ENCODE data around the gene TOP1. TPM values are rescaled to one million over a fixed set of nuclear protein-coding genes. Genes with fewer than 3 reads are reported as not detected.

Gene TOP1
- total RNA-seq, 1 donor from 2014 or later, result 16.2 TPM

DNA sequence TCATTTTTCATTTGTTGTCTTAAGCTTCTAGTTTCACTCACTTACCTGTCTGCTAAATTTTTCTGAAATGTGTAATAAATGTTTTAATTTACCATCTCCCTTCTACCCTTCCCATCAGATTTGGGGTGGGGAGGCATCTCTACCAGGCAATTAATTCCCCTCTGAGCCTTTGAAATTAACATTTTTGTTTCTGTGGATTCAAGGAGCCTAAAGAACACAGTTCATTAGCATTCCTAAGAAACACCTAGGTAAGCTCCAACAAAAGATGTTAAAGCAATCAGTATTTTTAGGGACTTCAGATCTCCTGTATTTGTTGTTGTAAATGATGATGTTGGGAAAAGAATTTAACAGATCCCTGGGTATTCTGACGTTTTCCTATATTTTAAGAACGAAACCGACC lies 6.6 kb downstream of the TOP1 start:
- no peak overlapping the region for H3K4me3 ChIP-seq (ENCODE audit: low read depth, low read length)
- DNase-seq (ENCODE audit: low read depth), result no peak
- TF ChIP-seq, protein P1, sequence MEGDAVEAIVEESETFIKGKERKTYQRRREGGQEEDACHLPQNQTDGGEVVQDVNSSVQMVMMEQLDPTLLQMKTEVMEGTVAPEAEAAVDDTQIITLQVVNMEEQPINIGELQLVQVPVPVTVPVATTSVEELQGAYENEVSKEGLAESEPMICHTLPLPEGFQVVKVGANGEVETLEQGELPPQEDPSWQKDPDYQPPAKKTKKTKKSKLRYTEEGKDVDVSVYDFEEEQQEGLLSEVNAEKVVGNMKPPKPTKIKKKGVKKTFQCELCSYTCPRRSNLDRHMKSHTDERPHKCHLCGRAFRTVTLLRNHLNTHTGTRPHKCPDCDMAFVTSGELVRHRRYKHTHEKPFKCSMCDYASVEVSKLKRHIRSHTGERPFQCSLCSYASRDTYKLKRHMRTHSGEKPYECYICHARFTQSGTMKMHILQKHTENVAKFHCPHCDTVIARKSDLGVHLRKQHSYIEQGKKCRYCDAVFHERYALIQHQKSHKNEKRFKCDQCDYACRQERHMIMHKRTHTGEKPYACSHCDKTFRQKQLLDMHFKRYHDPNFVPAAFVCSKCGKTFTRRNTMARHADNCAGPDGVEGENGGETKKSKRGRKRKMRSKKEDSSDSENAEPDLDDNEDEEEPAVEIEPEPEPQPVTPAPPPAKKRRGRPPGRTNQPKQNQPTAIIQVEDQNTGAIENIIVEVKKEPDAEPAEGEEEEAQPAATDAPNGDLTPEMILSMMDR (conservative IDR thresholded peaks at IDR 0.05; ENCODE audit: low read depth, low read length), result no peak

- H3K4me3 ChIP-seq (ENCODE audit: low read depth, low read length), result no peak overlapping the region
- DNase-seq (ENCODE audit: low read depth), result no peak
- TF ChIP-seq, protein P1 (conservative IDR thresholded peaks at IDR 0.05; ENCODE audit: low read depth, low read length), result no peak
Observed at GRCh38 chr20:41037179-41037578, 8.6 kb downstream of the TOP1 start.

DNA sequence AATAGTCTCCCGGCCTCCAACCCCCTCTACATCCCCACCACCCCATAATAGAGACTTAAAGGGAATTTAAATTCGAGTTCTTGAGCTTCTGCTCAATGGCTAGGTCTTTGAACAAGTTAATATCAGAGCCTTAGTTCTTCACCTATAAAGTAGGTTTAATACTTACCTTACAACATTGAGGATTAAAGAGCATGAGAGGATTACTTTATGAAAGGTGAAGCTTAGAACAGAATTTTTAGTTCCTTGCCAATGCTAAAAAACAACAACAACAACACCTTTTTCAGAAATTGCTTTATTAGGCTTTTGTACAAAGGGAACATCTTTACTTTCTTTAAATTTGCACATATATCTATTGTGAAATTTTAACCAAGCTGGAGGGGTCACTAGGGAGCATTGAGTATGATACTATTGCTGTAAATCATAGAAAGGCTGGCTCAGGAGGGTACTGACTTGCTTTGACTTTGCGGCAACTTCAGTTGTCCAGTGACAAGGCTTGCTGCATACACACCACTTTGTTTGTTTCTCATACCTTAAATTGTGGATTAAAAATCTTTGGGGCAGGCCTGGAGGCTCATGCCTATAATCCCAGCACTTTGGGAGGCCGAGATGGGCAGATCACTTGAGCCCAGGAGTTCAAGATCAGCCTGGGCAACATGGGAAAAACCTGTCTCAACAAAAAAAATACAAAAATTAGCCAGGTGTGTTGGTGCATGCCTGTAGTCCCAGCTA lies 9.7 kb downstream of the TOP1 start:
- TF ChIP-seq, protein P1 (conservative IDR thresholded peaks at IDR 0.05; ENCODE audit: low read depth, low read length), result no peak
- no peak overlapping the region for H3K4me3 ChIP-seq (ENCODE audit: low read depth, low read length)
- no peak for DNase-seq (ENCODE audit: low read depth)

DNA sequence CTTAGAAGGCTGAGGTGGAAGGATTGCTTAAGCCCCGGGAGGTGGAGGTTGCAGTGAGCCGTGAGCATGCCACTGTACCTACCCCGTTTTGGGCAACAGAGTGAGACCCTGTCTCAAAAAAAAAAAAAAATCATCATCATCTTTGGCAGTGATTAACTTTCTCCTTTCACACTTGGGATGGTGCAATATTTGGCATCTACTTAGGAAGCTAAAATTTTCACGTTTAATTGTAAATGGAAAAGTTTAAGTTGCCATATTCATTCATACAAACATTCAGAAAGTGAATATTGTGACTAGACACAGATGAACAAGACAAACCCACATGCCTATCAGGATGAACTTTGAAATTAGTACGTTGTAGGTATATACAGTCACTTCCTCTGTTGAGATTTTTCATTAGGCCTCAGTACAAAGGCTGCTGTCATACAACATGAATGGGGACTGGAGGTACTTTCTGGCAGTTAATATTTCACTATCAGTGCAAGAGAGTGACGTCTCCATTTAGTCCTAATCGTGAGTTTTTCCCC lies 10.3 kb downstream of the TOP1 start:
- no peak for DNase-seq (ENCODE audit: low read depth)
- no peak overlapping the region for H3K4me3 ChIP-seq (ENCODE audit: low read depth, low read length)
- TF ChIP-seq, protein P1 (conservative IDR thresholded peaks at IDR 0.05; ENCODE audit: low read depth, low read length), result no peak

DNA sequence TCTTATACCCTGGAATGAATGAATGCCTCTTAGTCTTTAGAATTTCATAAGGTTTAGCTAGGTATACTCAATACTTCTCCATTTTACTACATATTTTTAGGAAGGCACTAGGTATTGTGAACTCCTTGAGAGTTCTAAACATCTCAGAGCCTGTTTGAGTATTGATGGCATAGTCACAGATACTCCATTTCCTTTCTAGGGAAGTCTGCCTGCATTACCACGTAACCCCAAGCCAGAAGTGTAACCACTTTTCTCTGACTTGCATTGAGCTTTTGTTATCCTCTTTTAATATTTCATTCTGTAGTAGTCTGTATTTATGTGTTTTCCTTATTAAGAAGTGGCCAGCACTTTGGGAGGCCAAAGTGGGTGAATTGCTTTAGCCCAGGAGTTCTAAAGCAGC lies 12.2 kb downstream of the TOP1 start:
- H3K4me3 ChIP-seq (ENCODE audit: low read depth, low read length), result no peak overlapping the region
- no peak for DNase-seq (ENCODE audit: low read depth)
- TF ChIP-seq, protein P1 (conservative IDR thresholded peaks at IDR 0.05; ENCODE audit: low read depth, low read length), result no peak

DNA sequence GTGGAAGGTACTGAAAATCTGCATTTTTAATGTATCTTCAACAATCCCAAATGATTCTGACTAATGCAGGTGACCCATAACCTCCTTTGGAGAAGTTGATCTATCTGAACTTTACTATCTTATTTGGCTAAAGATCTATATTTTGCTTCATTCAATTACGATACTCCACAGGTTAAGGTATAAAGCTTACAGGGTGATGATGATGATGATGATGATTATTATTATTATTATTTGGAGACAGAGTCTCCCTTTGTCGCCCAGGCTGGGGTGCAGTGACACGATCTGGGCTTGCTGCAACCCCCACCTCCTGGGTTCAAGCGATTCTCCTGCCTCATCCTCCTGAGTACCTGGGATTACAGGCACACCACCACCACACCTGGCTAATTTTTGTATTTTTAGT lies 13.1 kb downstream of the TOP1 start:
- TF ChIP-seq, protein P1 (conservative IDR thresholded peaks at IDR 0.05; ENCODE audit: low read depth, low read length), result no peak
- no peak for DNase-seq (ENCODE audit: low read depth)
- H3K4me3 ChIP-seq (ENCODE audit: low read depth, low read length), result no peak overlapping the region

Data from epithelial cell of proximal tubule (primary cell).